Activated CD8-positive, alpha-beta T cell treated with anti-CD3 and anti-CD28 coated beads, Interleukin-2, amount 10 ng/mL, durations not matched to agents 7 days and 5 days (primary cell): ENCODE results near the gene SAC3D1. TPM values are rescaled to one million over a fixed set of nuclear protein-coding genes. Genes with fewer than 3 reads are reported as not detected.

Experiments
- ATAC-seq: fragments of 150-1000 bp; cut with Tn5 transposase; one replicate; pipeline ENCODE4 v1.10.0; 2021; ENCODE audit warnings: moderate library complexity
- CTCF ChIA-PET: fragments of 350-600 bp; sonication (Branson Sonifier 250); formaldehyde crosslinking; loops from one replicate; lab custom pipeline; 2021; ENCODE audit warnings: antibody characterized with exemption; lab: Charles Lee
- POLR2A ChIA-PET: fragments of 350-600 bp; sonication (Branson Sonifier 250); formaldehyde crosslinking; loops from one replicate; lab custom pipeline; 2021; ENCODE audit warnings: antibody characterized with exemption; lab: Charles Lee
- DNase-seq: peaks from one replicate; pipeline ENCODE4 v3.0.0-alpha.2; 2020
- H3K27ac Mint-ChIP-seq: one replicate; pipeline ENCODE4 v1.8.0; 2021; ENCODE audit warnings: mild to moderate bottlenecking, mixed read lengths
- H3K27me3 Mint-ChIP-seq: one replicate; pipeline ENCODE4 v1.8.0; 2021; ENCODE audit warnings: low read depth, mixed read lengths
- H3K36me3 Mint-ChIP-seq: one replicate; pipeline ENCODE4 v1.8.0; 2021; ENCODE audit warnings: low read depth, mixed read lengths
- H3K4me1 Mint-ChIP-seq: one replicate; pipeline ENCODE4 v1.8.0; 2021; ENCODE audit warnings: low read depth, mixed read lengths
- H3K4me3 Mint-ChIP-seq: one replicate; pipeline ENCODE4 v1.8.0; 2021; ENCODE audit warnings: mild to moderate bottlenecking, mixed read lengths
- H3K9me3 Mint-ChIP-seq: one replicate; pipeline ENCODE4 v1.8.0; 2022; ENCODE audit warnings: mixed read lengths; ENCODE audit not compliant: insufficient read depth
- total RNA-seq, 2 experiments: library from RNA; stranded (reverse); gene quantifications; one replicate each; pipeline ENCODE4 v1.2.3, GENCODE V29; 2021

Gene SAC3D1
- total RNA-seq, 2 experiments from 2014 or later = 36.3 to 36.6 TPM

DNA sequence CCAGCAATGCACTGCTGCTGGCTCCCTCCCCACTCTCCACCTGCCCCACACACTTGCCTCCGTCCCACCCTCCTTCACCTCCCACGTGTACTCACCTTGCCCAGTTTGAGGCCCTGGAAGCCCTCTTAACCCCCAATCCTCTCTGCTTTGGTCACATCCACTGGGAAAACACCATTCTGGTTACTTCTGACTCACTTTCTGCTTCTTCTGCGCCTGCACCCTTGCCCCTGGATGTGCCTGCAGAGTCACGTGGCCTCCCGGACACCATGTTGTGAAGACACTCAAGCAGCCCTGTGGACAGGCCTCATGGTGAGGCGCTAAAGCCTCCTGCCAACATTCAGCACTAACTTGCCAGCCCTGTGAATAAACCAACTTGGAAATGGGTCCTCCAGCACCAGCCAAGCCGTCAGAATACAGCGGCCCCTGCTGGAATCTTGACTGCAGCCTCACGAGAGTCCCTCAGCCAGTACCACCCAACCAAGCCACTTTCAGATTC is 20.0 kb downstream of the SAC3D1 start:
- peak overlapping the region; percentile 32 for H3K27ac Mint-ChIP-seq
- no peak overlapping the region for H3K4me3 Mint-ChIP-seq
- peaks cover 2% of the 10 kb centered on the region for H3K27me3 Mint-ChIP-seq
- peak; percentile 23 for ATAC-seq
- ChIA-PET POLR2A (no interaction called here), CTCF (no interaction called here)
- DNase-seq = no peak
- no peaks in the 10 kb centered on the region for H3K9me3 Mint-ChIP-seq
- peaks cover 14% of the 10 kb centered on the region for H3K4me1 Mint-ChIP-seq
- no peaks in the 10 kb centered on the region for H3K36me3 Mint-ChIP-seq

DNA sequence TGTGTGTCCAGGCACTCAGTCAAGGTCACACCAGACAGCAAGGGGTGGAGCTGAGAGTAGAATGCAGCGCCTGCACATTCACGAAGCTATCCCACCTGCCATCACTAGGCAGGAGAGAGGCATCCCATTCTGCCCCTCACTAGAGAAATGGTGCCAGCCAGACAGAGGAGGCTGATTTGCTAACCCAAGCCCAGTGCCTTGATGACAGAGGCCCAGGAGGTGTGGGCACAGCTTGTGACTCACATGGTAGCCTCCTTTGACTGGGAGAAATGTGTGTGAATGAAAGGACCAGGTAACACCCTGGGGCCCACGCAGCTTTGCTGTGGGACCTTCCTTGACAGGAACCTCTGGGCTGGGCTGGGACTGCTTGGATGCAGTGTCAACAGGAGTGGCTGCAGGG is 22.5 kb downstream of the SAC3D1 start:
- Mint-ChIP-seq H3K4me3 (no peak overlapping the region), H3K27ac (no peak overlapping the region), H3K36me3 (no peaks in the 10 kb centered on the region), H3K9me3 (no peaks in the 10 kb centered on the region), H3K27me3 (peaks cover 2% of the 10 kb centered on the region), H3K4me1 (peaks cover 14% of the 10 kb centered on the region)
- ChIA-PET CTCF (interaction anchor here (0.6 to 0.8 kb wide), 2 partner anchors 20 to 49 kb away, joined by 3 read pairs; partner anchors contain the start of gene ARL2), POLR2A (no interaction called here)
- DNase-seq (no peak), ATAC-seq (no peak)

DNA sequence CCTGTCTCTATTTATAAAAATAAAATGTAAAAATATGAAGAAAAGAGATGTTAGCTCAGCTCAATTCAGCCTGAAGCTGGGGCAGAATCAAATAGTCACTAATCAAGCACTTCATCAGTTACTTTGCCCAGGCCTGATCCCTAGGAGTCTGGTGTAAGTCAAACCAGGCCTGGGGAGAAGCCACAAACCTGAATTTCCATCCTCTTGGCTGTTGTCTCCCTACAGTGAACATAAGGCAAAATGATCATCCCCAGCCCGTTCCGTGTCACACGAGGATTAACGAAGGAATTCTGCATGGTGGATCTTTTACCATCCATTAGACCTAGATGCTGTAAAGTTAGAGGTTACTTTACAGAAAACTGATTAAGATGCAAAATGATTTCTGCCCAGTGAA is 23.8 kb downstream of the SAC3D1 start:
- ATAC-seq (no peak), DNase-seq (no peak)
- Mint-ChIP-seq H3K36me3 (no peaks in the 10 kb centered on the region), H3K4me1 (peaks cover 14% of the 10 kb centered on the region), H3K4me3 (no peak overlapping the region), H3K27me3 (peaks cover 2% of the 10 kb centered on the region), H3K9me3 (no peaks in the 10 kb centered on the region), H3K27ac (no peak overlapping the region)
- ChIA-PET CTCF (interaction anchor here (1.1 to 1.2 kb wide), 3 partner anchors 14 to 52 kb away, joined by 3 read pairs; no protein-coding TSS in a partner anchor), POLR2A (no interaction called here)

DNA sequence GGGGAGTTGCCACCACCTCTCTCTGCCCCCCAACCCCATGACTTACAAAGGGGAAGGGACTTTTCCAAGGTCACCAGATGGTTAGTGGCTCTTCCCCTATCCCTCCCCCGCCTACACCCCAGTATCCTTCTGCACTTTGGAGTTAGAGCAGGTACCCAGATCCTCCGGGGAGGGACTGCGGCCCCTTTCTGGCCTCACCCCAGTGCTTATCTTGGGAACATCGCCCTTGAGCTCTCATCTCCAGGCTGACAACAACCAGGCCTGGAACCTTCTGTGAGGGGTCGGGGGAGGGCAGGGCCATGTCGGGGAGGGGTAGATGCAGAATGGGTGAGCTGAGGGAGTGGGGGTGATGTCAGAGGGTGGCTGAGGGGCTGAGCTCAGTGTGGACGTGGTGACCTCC is 24.8 kb downstream of the SAC3D1 start:
- CTCF ChIA-PET = no interaction called here

DNA sequence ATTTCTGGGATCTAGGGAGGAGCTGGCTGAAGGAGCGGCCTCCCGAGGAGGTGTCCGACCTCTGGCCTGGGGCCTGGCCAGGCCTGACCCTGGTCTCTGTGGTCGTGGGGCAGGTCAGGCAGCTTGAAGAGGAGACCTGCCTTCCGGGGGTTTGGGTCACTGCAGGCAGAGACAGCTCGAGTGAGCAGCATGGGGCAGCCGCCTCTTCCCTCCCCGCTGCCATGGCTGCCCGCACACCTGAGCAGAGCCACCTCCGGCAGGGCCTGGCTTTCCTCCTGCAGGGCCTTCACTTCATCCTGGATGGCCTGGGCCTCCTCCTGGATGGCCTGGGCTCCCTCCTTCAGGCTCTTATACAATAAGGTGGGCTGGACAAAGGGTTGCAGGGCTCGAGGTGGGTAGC is 25.3 kb downstream of the SAC3D1 start:
- Mint-ChIP-seq H3K36me3 (no peaks in the 10 kb centered on the region), H3K9me3 (no peaks in the 10 kb centered on the region), H3K4me3 (no peak overlapping the region), H3K27ac (no peak overlapping the region), H3K27me3 (peaks cover 2% of the 10 kb centered on the region), H3K4me1 (no peaks in the 10 kb centered on the region)
- ATAC-seq = no peak
- ChIA-PET POLR2A (no interaction called here), CTCF (no interaction called here)
- DNase-seq = no peak

More for the DNA sequence above, 24.8 kb downstream of the SAC3D1 start:
- Mint-ChIP-seq H3K4me1 (peaks cover 4% of the 10 kb centered on the region), H3K4me3 (no peak overlapping the region), H3K9me3 (no peaks in the 10 kb centered on the region), H3K27me3 (peaks cover 2% of the 10 kb centered on the region), H3K36me3 (no peaks in the 10 kb centered on the region), H3K27ac (no peak overlapping the region)
- POLR2A ChIA-PET = no interaction called here
- ATAC-seq = no peak
- DNase-seq = no peak

DNA sequence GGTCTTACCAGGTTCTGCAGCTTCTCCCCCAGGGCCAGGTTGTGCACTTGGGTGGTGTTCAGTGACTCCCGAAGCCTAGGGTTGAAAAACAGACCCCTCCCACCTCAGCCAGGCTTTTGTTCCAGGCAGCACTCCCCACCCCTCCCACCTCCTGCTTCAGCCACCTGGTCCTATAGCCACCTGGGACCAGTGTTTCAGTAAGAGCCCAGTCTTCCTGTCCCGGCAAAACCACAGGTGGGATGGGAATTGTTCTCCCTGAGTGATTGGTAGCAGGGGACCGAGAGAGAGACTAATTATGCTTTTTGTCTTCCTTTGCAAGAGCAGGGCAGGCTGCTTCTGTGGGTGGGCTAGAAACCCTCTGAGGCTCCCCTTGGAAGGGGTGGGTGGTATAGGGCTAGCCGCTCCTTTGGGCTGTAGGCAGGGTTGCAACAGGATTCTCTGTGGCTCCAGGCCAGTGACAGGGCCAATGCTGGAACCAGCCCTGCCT is 25.8 kb downstream of the SAC3D1 start:
- DNase-seq (no peak), ATAC-seq (no peak)
- Mint-ChIP-seq H3K4me3 (no peak overlapping the region), H3K27me3 (peaks cover 2% of the 10 kb centered on the region), H3K4me1 (no peaks in the 10 kb centered on the region), H3K36me3 (no peaks in the 10 kb centered on the region), H3K27ac (no peak overlapping the region), H3K9me3 (no peaks in the 10 kb centered on the region)
- CTCF ChIA-PET = no interaction called here
- POLR2A ChIA-PET = no interaction called here

DNA sequence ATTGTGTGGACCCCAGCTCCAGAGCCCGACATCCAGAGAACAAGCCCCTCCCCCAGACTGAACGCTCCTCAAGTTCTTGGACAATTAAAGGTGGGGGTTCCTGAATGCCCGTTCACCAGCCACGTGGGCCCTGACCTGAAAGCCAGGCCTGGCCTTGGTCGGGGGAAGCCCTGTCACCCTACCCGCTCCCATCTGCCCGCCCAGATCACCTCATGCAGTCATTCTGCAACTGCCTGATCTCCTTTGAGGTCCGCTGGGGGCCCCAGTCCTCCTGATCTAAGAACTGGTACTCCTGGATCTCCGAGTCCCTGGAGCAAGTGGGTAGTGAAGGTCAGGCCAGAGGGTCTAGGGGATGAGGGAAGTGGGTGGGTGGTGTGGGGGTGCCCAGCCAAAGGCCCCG is 26.4 kb downstream of the SAC3D1 start:
- H3K36me3 Mint-ChIP-seq = no peaks in the 10 kb centered on the region
- no peak for ATAC-seq
- H3K9me3 Mint-ChIP-seq = no peaks in the 10 kb centered on the region
- no peak for DNase-seq
- no peak overlapping the region for H3K4me3 Mint-ChIP-seq
- peaks cover 2% of the 10 kb centered on the region for H3K27me3 Mint-ChIP-seq
- ChIA-PET CTCF (no interaction called here), POLR2A (no interaction called here)
- no peak overlapping the region for H3K27ac Mint-ChIP-seq
- no peaks in the 10 kb centered on the region for H3K4me1 Mint-ChIP-seq

DNA sequence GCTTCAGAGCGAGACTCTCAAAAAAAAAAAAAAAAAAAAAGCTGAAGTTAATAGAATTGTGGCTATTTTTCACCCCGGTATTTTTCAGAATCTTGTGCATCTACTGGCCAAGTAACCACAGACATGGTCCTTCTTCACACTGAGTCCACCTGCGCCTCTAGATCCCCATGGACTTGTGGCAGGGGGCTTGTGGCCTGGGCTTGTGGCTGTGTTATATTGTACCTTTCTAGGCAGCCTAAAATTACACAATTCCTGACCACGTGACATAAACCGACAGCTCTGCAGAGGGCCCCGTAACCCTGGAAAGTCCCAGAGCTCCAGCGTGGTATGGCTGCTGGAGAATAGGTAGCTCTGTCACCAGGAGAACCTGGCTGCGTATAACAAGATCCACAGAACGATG is 28.2 kb downstream of the SAC3D1 start:
- H3K27ac Mint-ChIP-seq = no peak overlapping the region
- H3K36me3 Mint-ChIP-seq = no peaks in the 10 kb centered on the region
- DNase-seq (no peak), ATAC-seq (no peak)
- no peak overlapping the region for H3K4me3 Mint-ChIP-seq
- POLR2A ChIA-PET = interaction anchor here (0.6 to 1.7 kb wide), 2 partner anchors 14 to 234 kb away, joined by 3 to 4 read pairs; partner anchors contain the start of genes CDCA5 and ZFPL1
- CTCF ChIA-PET = interaction anchor here (0.9 to 1.5 kb wide), 3 partner anchors 9 to 282 kb away, joined by 3 to 5 read pairs (median 3); no protein-coding TSS in a partner anchor
- H3K4me1 Mint-ChIP-seq = no peaks in the 10 kb centered on the region
- H3K27me3 Mint-ChIP-seq = peaks cover 2% of the 10 kb centered on the region
- no peaks in the 10 kb centered on the region for H3K9me3 Mint-ChIP-seq

DNA sequence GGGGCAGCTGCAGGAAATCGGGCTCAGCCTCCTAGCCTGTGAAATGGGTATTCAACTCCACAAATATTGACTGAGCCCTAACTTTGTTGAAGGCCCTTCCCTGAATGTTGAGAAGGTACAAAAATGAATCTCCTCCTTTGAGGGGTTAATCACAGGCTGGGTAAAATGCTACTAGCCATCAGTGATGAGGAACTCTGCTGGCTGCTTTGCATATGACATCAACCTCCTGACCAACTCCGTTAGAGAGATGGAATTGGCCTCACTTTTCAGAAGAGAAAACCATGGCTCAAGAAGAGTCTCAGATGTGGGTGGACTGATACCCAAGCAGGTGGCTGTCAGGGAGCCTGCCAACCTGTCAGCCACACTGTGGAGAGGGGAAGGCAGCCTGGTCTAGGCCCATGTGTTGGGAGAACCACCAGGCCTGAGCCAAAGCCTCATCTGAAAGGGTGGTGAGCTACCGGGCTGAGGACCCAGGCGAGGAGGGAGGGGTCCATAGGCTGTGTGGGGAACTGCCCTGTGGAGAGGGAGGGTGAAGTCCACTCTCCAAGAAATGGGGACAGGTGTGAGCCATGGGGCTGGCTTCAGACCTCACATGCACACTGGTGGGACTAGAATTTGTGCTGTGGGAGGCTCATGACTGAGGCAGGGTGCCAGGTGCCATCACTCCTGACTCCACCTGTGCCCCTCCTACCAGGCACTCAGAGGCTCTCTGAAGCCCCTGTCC is 31.1 kb downstream of the SAC3D1 start:
- Mint-ChIP-seq H3K4me3 (no peak overlapping the region), H3K9me3 (no peaks in the 10 kb centered on the region), H3K27ac (no peak overlapping the region), H3K4me1 (peaks cover 9% of the 10 kb centered on the region), H3K27me3 (no peaks in the 10 kb centered on the region), H3K36me3 (peaks cover 14% of the 10 kb centered on the region)
- ATAC-seq (peak; percentile 36), DNase-seq (no peak)
- POLR2A ChIA-PET = no interaction called here
- CTCF ChIA-PET = interaction anchor here (1.2 kb wide), 1 partner anchor 58 kb away, joined by 4 read pairs; the partner anchor contains the start of gene ARL2

DNA sequence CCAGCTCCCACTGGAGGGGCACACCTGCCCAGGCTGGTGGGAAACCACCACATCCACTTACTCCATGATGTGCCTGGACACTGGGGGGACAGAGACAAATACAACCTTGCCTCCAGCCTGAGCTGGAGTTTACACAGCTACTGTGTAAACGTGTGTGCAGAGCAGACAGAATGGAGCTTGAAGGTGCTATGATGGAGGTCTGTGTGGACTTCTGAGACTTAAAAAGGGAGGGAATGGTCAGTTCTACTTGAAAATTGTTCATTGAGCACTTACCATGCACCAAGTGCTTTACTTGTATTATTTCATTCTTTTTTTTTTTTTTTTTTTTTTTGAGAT is 31.6 kb downstream of the SAC3D1 start:
- Mint-ChIP-seq H3K4me3 (no peak overlapping the region), H3K27me3 (no peaks in the 10 kb centered on the region), H3K36me3 (peaks cover 20% of the 10 kb centered on the region), H3K9me3 (no peaks in the 10 kb centered on the region), H3K4me1 (peaks cover 14% of the 10 kb centered on the region), H3K27ac (peak overlapping the region; percentile 24)
- ATAC-seq = no peak
- POLR2A ChIA-PET = no interaction called here
- CTCF ChIA-PET = interaction anchor here (1.2 kb wide), 1 partner anchor 58 kb away, joined by 4 read pairs; the partner anchor contains the start of gene ARL2
- DNase-seq = no peak

DNA sequence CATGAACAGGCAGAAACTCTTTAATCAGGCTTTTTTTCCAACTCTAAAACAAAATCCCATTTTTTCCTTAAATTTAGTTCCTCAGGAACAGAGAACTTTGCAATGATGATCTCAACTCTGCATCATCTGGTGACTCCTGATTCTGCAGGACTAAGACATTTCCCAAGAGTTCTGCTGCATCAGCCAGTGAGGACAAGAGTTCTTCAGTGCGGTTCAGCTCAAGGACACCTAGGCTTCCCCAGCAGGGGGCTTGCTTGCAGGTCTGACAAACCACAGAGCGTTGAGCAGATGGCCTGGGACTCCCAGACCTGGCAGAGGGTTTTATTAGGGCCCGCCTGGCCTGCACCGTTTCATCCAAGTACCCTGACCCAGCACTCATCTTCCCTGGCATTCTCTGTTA is 36.4 kb downstream of the SAC3D1 start:
- peaks cover 56% of the 10 kb centered on the region for H3K4me1 Mint-ChIP-seq
- DNase-seq (no peak), ATAC-seq (no peak)
- H3K27me3 Mint-ChIP-seq = no peaks in the 10 kb centered on the region
- no peak overlapping the region for H3K4me3 Mint-ChIP-seq
- H3K9me3 Mint-ChIP-seq = no peaks in the 10 kb centered on the region
- POLR2A ChIA-PET = interaction anchor here (0.8 to 1.8 kb wide), 2 partner anchors 35 to 37 kb away, joined by 3 to 4 read pairs; partner anchors contain the start of gene SAC3D1
- CTCF ChIA-PET = interaction anchor here (0.7 kb wide), 1 partner anchor 65 kb away, joined by 3 read pairs; no protein-coding TSS in a partner anchor
- peaks cover 61% of the 10 kb centered on the region for H3K36me3 Mint-ChIP-seq
- no peak overlapping the region for H3K27ac Mint-ChIP-seq

DNA sequence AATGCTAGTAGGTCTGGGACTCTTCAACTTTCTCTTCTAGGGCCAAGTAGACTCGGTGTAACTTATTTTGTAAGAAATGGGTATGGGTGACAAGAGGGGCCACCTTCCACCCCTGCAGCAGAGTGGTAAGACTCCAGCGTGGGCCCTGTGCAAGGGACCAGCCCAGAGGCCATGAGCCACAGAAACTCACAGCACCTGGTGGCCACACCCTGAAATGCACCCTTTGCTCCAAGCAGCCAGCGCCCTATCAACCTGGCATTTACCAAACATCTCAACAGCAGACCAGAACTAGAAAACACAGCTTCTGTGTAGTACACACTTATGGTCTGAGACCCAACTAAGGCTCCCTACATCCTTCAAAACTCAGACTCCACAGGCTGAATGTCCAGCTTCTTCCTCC is 37.1 kb downstream of the SAC3D1 start:
- Mint-ChIP-seq H3K27ac (peak overlapping the region; percentile 72), H3K27me3 (no peaks in the 10 kb centered on the region), H3K4me3 (peak overlapping the region; percentile 4), H3K4me1 (peaks cover 63% of the 10 kb centered on the region), H3K9me3 (no peaks in the 10 kb centered on the region), H3K36me3 (peaks cover 68% of the 10 kb centered on the region)
- ChIA-PET POLR2A (interaction anchor here (0.8 to 1.8 kb wide), 2 partner anchors 34 to 37 kb away, joined by 3 to 4 read pairs; partner anchors contain the start of gene SAC3D1), CTCF (interaction anchor here (0.7 to 2.9 kb wide), 8 partner anchors 9 to 64 kb away, joined by 3 to 16 read pairs (median 4); partner anchors contain the start of genes ARL2, FAU, MRPL49 and SAC3D1)
- peak; percentile 87 for ATAC-seq
- DNase-seq = peak; percentile 79
